ENCODE measurements around the gene PTDSS2.
"Not testable (repeated sequence)": the region's sequence is repeated elsewhere in the genome, so short reads cannot be mapped to it uniquely, and the experiment has no call there.

PTDSS2 gene

DNA sequence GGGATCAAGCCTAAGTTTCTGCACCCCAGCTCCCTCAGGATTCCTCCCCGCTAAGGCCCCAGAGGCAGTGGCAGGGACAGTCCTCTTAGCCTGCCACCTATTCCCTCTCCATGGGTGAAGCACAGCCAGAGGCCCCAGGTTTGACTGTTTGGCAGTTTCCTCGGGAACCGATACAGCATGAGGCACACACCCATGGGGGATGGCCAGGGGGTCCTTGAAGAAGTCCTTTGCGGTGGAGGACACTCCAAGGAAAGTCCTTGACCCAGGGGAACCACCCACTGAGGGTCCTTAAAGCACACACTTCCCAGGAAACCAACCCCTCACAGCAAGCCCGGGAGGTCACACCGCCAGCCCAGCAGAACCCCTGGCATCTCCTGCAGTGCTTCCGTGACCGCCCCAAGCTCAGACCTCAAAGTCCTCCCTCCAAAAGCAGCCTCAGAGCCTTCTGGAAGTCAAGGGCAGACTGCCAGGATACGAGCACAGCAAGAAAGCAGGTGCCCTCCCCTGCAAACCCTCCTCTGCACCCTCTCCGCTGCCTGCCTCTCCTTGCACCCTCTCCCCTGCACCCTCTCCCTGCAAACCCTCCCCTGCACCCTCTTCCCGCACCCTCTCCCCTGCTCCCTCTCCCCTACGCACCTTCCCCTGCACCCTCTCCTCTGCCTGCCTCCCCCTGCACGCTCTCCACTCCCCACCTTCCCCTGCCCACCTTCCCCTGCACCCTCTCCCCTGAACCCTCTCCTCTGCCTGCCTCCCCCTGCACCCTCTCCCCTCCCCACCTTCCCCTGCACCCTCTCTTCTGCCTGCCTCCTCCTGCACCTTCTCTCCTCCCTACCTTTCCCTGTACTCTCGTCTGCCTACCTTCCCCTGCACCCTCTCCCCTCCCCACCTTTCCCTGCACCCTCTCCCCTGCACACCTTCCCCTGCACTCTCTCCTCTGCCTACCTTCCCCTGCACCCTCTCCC lies 36.7 kb upstream of the PTDSS2 start:
- no peak for DNase-seq (ENCODE audit: low read depth in 2 of 2)

DNA sequence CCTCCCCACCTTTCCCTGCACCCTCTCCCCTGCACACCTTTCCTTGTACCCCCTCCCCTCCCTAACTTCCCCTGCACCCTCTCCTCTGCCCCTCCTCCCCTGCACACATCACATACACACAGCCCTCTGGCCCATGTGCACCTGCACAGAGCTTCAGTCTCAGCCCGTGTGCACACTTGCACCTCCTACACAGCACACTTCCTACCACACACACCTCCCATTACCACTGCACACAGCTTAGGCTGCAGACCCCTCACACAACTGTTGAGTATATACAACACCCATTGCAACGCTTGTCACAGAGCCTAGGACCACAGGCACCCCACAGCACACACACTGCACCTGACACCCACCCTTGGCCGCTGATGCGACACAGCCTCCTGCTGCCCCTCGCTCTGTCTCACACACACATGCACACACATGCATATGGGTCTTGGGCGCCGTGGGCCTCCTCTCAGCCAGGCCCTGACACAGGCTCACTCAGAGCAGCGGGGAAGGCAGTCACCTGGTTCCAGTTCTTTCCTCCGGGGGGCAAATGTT lies 35.7 kb upstream of the PTDSS2 start:
- DNase-seq (ENCODE audit: low read depth in 2 of 2): no peak

DNA sequence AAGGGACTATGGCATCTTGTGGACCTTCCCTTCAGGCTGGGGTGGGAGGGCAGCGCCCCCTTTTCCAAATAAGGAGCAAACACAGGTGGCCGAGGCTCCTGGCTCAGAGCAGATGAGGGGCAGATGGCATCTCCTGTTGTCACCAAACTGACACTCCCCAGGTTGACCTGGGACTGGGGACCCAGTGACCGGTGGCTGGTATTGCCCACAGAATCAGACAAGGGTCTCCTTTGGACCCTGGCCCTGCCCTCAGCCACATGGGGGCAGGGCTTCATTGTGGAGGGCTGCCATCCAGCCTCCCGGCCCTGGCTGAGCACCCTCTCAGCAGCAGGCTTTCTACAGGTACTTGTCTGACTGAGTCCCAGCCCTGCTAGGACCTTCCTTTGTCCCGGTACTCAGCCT lies 34.4 kb upstream of the PTDSS2 start:
- DNase-seq (ENCODE audit: low read depth in 2 of 2): no peak

DNA sequence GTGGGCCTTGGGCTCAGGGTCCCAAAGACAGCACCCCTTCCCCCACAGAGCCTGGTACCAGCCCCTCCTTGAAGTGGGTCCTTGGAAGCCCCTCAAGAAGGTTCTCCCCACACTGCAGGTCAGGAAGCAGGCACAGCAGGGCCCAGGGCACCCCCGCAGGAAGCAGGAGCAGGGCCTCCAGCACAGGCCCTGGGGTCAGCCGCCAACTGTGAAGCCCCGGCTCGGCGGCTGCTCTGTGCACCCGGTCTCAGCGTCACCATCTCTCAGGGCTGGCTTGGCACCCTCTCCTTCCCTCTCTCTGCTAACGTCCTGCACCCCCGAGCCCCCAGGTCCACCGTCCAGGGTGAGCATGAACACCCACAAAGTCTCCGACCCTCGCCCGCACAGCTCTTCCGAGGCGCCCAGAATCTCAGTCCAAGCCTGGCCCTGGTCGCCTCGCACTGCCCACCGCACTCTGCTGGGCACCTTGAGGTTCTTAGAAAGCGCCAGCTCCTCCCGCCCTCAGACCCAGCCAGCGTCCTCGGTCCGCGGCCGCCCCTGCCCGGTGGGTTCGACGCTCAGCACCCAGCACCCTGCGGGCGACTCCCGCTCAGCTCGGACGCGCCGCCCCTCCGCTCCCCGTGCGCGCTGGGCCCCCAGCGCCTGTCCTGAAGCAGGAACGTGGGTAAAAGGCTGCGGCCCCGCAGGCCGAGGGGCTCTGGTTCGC lies 33.9 kb upstream of the PTDSS2 start:
- DNase-seq (ENCODE audit: low read depth in 2 of 2): no peak

DNA sequence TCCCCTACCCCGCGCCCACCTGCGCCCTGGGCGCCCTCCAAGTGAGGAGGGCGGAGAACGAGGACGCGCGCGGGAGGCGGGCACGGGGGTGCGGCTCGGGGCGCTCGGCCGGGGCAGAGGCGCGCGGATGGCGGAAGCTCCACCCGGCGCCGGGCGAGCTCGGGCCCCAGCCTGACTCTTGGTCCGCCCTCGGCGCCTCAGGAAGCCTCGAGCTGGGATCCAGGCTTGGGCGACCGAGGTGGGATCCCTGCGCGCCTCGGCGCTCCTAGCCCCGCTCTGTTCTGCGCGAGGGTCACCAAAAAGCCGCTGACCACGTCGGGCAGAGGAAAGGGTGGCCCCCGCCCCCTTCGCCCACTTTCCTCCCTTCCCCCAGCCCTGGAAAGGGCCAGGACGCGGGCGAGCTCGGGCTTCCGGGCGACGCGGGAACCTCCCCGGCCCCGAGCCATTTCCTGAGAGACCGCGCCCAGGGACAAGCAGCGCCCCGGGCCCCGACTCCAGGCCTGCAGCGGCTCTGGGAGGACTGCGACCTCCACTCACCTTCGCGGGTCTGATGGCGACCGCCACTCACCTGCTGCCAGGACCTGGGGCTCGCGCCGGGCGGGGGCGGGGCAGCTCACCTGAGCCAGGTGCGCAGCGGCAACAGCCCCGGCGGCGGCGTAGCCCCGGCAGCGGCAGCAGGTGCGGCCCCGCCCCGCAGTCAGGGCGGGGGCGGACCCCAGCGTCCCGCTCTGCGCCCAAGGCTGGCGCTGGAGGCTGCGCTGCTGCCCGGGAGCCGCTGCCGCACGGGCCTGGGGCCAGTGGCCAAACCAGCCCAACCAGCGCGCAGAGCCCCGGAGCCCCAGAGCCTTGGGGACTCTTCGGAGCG lies 33.1 kb upstream of the PTDSS2 start:
- DNase-seq (ENCODE audit: low read depth in 2 of 2): peak in 1 of 2 donors; percentile 27

DNA sequence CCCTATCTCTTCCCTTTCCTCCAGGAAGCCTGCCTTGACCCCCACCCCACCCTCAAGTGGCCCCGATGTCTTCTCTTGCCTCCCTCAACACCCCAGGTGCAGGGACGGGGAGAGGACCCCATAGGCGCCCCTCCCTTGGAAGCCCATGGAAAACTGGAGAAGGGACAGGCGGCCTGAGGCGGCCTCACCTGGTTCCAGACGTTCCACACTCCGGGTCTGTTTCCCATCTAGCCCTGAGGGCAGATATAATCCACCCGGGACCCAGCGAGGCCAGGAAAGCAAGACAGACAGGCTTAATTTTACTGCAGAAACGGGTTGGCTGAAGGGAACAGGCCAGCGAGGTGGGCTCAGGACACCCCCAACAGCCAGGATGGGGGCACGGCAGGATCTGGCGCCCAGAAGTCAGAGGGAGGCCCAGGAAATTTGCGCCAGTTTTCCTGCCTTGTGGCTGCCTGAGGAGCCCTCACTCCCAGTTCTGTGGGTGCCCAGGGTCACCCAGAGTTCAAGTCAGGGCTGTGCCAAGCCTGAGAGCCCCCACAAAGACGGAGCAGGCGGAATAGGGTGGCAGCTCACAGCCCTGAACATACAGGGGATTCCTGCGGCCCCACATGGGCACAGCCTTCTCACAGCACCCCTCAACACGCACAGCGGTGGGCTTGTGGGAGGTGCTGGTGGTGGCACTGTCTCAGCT lies 32.3 kb upstream of the PTDSS2 start:
- DNase-seq (ENCODE audit: low read depth in 2 of 2): no peak

DNA sequence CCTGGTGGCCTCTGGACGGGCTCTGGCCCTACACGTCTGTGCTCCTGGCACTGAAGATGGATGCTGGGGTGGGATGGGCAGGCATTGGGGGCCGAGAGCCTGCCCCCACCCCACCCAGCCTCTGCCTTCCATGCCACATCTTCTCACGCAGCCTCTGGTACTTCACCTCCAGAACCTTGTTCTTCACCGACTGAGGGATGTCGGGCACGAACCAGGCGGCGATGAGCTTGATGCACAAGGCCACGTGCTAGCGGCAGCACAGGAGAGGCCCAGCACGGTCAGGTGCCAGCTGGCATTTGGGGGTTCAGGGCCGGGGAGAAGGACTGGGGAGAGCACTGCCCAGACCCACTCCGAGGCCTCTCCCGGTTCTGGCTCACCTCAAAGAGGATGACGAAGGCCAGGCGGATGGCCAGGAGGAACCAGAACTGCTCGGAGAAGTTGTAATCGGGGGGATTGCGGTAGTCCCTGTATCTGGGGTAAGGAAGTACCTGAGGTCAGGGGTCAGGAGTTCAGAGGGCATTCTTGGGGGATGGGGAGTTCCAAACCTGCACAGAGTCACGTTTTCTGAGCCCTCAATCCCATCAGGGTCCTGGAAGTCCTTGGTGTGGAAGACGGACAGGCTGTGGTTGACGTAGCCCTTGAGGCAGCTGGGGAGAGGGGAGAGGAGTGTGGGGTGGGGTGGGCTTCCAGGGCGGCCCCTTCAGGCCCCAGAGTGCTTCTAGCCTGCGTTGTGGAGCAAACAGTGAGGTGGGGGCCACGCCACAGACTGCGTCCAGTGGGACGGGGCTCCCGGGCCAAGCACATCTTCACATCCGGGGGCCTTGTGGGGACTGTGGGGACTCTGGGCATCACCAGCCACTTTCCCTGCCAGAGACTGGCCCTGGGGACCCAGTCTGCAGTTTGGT lies 31.5 kb upstream of the PTDSS2 start:
- DNase-seq (ENCODE audit: low read depth in 2 of 2): no peak

DNA sequence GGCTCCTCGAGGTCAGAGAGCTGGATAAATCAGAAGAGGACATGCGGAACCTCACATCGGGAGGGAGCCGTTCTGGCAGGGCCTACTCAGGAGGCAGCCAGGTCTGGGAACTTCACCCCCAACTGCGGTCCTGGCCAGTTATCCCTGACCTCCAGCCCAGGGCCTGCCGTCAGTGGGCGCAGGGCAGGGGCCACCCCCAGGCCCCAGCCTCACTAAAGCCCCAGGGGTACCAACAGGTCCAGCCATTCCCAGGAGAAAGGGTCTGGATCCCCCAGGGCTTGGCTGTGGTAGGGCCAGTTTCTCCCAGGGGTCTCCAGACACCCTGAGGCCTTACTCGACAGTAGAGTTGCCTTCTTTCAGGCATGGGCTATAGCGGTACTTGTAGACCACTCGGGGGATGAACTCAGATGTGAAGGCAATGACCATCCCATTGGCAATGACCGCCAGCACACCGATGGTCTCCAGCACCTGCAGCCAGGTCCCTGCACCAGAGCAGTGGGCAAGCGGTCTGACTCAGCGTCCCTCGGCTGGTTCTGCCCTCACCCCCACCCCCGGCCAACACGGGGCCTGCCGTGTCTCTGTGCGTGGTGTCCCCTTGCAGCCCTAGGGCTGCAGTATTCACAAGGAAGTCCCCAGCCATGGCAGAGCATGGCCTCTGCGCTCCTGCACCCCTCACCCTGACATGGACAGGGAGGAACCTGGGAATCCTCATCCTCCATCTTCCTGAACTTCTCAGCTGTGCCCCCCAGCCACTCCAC lies 30.7 kb upstream of the PTDSS2 start:
- no peak for DNase-seq (ENCODE audit: low read depth in 2 of 2)

DNA sequence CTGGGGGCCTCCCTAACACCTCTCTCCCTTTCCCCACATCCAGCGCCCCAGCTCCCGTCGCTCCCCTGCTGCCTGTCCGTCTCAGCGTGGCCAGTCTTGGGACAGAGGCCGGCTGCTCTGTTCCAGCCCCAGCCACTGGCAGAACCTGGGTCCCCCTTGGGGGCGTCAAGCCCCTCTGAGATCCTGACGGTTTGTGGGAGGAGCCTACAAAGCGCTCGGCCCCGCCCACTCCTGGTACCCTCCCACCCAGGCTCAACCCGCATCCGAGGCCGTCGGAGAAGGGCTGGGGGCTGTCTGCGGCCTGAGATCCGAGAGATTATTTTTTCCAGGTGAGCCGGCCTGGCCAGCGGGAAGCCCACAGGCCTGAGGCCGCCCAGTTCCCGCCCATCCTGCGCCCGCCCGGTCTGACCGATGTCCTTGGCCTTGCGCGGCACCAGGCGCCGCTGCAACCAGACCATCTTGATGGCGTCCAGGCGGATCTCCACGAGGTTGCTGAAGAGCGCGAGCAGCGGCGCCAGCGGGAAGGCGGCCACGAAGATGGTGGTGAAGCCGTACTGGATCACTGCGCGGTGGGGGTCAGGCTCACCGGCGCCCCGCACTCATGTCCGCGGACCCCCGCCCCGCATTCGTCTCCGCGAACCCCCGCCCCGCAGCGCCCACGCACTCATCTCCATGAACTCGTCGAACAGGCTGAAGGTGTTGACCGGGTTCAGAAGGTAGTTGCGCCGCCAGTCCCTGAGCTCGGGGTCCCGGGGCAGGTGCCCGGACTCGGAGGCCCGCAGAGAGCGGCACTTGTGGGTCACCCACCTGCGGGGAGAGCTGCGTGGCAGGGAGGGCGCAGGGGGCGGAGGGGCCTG lies 29.8 kb upstream of the PTDSS2 start:
- no peak for DNase-seq (ENCODE audit: low read depth in 2 of 2)

DNA sequence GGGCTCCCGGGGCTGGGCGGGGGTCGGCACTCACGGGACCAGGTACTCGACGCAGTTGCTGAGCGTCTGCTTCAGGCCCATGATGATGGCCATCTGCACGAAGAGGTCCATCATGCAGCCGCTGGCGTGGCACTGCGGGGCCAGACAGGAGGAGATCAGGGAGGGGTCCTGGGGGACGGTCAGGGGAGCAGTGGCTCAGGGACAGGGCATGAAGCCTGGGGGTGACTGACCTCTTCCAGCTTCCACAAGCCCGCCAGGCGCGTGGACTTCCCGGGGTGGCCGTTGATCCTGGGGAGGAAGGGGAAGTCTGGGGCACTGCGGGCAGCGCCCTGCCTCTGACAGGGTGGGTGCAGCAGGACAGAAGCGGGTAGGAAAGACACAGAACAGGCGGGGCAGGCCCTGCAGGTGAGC lies 29.2 kb upstream of the PTDSS2 start:
- DNase-seq (ENCODE audit: low read depth in 2 of 2): no peak

DNA sequence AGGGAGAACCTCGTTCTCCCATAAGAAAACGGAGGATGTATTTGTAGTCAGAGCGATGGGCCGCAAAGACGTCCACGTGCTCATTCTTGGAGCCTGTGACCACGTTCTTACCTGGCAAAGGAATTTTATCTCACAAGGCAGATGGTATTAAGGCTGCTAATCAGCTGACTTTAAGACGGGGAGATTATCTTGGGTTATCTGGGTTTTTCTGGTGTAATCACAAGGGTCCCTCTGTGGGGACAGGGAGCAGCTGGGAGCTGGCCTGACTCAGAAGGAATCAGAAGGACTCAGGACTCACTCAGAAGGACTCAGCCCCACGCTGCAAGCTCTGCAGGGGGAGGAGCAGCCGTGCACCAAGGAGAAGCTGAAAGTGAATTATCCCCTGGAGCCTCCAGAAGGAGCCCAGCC lies 27.8 kb upstream of the PTDSS2 start:
- DNase-seq (ENCODE audit: low read depth in 2 of 2): no peak

DNA sequence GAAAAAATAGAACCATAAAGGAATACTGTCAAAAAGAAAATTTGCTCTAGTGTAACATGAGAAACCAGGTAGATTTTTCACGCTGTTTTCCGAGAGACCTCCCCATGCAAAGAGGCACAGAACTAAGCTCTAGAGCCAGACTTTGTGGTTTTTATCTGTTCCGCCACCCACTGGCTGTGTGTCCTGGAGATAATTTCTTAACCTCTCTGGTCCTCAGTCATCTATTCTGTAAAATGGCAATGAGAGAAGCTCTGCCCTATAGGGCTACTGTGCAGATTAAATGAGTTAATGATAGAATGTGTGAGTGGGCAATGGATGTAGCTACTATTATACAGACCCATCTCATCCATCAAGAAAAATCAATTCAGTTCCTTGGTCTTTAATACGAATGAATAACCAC lies 25.8 kb upstream of the PTDSS2 start:
- no peak for DNase-seq (ENCODE audit: low read depth in 2 of 2)

DNA sequence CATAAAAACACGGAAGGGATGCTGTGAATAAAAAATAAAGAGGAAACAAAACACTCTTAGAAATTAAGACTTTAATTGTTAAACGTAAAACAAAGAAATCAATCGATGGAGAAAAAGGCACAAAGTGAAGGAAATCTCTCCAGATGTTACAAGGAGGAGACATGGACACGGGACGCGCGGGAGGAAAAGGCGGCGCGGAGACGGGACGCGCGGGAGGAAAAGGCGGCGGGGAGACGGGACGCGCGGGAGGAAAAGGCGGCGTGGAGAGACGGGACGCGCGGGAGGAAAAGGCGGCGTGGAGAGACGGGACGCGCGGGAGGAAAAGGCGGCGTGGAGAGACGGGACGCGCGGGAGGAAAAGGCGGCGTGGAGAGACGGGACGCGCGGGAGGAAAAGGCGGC lies 25.3 kb upstream of the PTDSS2 start:
- DNase-seq (ENCODE audit: low read depth in 2 of 2): not testable (repeated sequence)

DNA sequence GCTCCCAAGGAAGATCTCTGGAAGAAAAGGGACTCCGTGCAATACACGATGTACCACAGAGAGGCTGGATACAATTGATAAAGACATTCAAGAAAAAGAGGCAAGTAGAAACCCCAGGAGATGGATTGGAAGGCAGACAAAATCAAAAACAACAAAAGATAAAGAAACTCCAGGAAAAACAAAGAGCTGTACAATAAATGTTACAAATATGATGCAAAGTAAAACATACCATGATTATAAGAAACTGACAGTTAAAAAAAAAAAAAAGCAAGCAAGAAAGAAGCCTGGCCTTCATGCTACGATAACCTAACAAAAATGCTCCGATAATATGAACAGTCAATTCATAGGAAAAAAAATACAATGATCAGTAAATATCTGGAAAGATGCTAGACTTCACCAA lies 24.8 kb upstream of the PTDSS2 start:
- DNase-seq (ENCODE audit: low read depth in 2 of 2): no peak

DNA sequence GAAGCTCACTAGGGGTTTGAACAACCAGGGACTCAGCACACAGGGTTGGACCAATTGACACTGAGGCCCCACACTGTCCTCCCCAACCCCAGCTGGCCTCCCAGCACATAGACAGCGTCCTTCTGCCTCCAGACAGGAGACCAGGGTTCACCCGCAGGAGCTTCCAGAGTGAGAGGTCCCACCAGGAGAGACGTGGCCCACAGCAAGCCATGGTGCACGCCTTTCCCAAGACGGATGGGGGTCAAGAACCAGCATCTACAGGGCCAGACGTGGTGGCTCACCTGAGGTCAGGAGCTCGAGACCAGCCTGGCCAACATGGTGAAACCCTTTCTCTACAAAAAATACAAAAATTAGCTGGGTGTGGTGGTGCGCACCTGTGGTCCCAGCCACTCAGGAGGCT lies 23.2 kb upstream of the PTDSS2 start:
- no peak for DNase-seq (ENCODE audit: low read depth in 2 of 2)

DNA sequence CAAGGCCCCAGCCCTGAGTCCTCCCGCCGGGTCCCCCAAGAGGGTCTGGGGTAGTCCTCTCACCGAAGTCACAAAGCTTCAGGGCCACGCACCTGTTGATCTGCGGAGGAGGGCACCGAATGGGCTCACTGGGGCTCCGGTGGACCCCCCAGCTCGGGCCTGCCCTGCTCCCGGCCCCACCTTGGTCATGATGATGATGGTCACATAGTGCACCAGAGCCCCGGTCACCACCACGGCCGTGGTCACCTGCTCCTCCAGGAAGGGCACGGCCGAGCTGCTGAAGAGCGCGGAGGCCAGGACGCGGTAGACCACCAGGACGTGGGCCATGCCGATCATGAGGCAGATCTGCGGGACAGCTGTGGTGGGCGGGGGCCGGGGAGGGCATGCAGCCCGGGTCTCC lies 21.8 kb upstream of the PTDSS2 start:
- DNase-seq (ENCODE audit: low read depth in 2 of 2): no peak

DNA sequence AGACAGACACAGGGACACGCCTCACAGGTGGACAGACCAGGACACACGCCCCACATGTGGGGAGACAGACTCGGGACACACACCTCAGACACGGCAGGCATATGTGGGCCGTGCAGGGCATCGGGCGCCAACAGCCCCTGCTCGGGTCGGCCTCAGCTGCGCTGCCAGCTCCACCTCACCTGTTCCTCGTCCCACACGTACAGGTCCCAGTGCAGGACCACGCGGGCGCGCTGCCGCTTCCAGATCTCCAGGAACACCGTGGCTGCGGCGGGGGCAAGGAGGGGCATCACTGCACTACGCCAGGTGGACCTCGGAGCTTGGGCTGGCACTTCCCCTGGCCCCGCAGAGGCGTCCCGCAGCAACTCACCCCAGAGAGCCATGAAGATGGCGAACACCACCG lies 20.7 kb upstream of the PTDSS2 start:
- no peak for DNase-seq (ENCODE audit: low read depth in 2 of 2)

DNA sequence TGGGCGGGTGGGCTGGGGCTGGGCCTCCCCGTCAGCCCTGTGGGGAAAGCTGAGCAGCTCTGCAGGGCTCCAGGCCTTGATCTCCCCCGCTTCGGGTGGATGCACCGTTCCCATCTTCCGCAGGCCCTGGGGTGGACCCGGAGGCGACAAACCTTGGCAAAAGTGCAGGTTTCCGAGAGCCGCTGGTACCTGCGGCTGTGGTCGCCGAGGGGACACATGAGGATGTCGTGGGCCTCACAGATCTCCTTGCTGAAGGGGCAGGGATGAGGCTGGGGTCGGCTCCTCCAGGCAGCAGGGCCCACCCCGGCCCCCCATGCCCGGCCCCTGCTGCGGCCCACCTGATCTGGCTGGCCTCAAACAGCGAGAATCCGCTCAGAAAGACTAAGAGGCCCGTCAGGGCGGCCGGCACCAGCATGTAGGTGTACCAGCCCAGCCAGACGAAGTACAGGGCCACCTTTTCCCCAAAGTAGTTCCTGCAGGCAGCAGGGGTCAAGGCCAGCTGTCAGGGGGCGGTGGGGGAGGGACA lies 20.1 kb upstream of the PTDSS2 start:
- no peak for DNase-seq (ENCODE audit: low read depth in 2 of 2)
